Stimulated activated CD8-positive, alpha-beta memory T cell treated with anti-CD3 and anti-CD28 coated beads, Interleukin-7, amount 100 ng/mL, for 48 hours (primary cell): ENCODE measurements around the gene CBL.

Experiments used
- DNase-seq, 2 donors: peaks; one replicate each; pipeline ENCODE4 v3.0.0-alpha.2; 2020; ENCODE audit warnings: low read depth in 1 of 2; ENCODE audit errors: extremely low read depth in 1 of 2

The CBL gene

GRCh38 chr11:119307219-119307618, 101.1 kb downstream of the CBL start:
- DNase-seq: no peak

GRCh38 chr11:119307974-119308373, 101.8 kb downstream of the CBL start:
- DNase-seq: no peak

GRCh38 chr11:119309411-119309810, 103.3 kb downstream of the CBL start:
- DNase-seq: no peak

- DNase-seq: no peak
Observed at GRCh38 chr11:119309953-119310681, 104.0 kb downstream of the CBL start.

- no peak for DNase-seq
Observed at GRCh38 chr11:119310682-119311052, 104.5 kb downstream of the CBL start.

- no peak for DNase-seq
Observed at GRCh38 chr11:119314726-119315125, 108.6 kb downstream of the CBL start.

GRCh38 chr11:119315131-119316015, 109.2 kb downstream of the CBL start:
- DNase-seq: no peak

- DNase-seq: no peak
Observed at GRCh38 chr11:119316016-119316728, 110.0 kb downstream of the CBL start.

- no peak for DNase-seq
Observed at GRCh38 chr11:119316729-119317591, 110.8 kb downstream of the CBL start, which contains the start of gene MCAM. Gene MCAM (minus strand): TSS chr11:119317130. CDS start chr11:119317101, 29 bp downstream.

- DNase-seq: no peak
Observed at GRCh38 chr11:119317592-119318239, 111.6 kb downstream of the CBL start.

GRCh38 chr11:119318240-119319135, 112.3 kb downstream of the CBL start:
- no peak for DNase-seq

- DNase-seq: no peak
Observed at GRCh38 chr11:119319136-119319699, 113.1 kb downstream of the CBL start.

- DNase-seq: no peak
Observed at GRCh38 chr11:119319700-119320239, 113.6 kb downstream of the CBL start.

GRCh38 chr11:119320240-119320775, 114.2 kb downstream of the CBL start:
- no peak for DNase-seq

GRCh38 chr11:119320776-119321524, 114.8 kb downstream of the CBL start:
- peak in 1 of 2 donors; percentile 41 for DNase-seq

- no peak for DNase-seq
Observed at GRCh38 chr11:119322360-119322739, 116.2 kb downstream of the CBL start.

GRCh38 chr11:119322921-119323531, 116.9 kb downstream of the CBL start:
- no peak for DNase-seq
